AG09309 (cell line): ENCODE measurements around the gene BICRA.
"Not testable (repeated sequence)": the region's sequence is repeated elsewhere in the genome, so short reads cannot be mapped to it uniquely, and the experiment has no call there.

ENCODE experiments used
- DNase-seq: peaks from one replicate; pipeline ENCODE4 v3.0.0-alpha.2; 2010; ENCODE audit warnings: low read depth
- H3K4me3 ChIP-seq: 2 replicates; pipeline ENCODE4 v1.5.1; 2011; ENCODE audit warnings: mild to moderate bottlenecking, low read depth, low read length, moderate library complexity; ENCODE audit not compliant: control insufficient read depth
- TF ChIP-seq, protein P1 (sequence below): IDR thresholded peaks from 2 replicates; pipeline ENCODE4 v1.5.1; 2011; ENCODE audit warnings: mild to moderate bottlenecking, low read depth, low read length, inconsistent platforms; ENCODE audit not compliant: insufficient read depth, control insufficient read depth; ENCODE audit errors: missing control alignments

BICRA gene

DNA sequence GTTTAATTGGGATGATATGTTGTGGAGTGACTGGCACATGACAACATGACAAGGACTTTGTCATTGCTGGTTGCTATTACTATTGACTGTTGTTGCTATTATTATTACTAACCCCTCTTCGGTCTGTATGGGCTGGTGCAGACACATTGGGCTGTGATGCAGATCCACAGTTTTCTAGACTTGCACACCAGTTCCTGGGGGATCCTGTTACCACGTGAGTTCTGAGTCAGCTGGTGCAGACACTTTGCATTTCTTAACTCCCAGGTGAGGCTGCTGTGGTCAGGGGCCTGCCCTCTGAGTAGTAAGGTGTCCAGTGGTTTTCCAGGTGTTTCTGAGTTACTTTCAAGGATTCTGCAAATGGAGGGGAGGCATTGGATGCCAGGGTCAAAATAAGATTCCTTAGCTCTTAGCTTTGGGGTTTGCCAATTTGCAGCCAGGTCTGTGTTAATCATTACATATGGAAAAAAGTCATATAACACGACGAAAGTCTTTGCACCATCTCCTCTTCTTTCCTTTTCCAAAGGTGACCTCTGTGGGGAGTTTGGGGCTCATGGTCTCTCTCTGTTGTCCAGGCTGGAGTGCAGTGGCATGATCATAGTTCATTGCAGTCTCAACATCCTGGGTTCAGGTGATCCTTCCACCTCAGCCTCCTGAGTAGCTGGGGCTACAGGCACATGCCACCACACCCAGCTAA lies 19.3 kb downstream of the BICRA start:
- DNase-seq: no peak
- H3K4me3 ChIP-seq: no peak overlapping the region
- TF ChIP-seq, protein P1, sequence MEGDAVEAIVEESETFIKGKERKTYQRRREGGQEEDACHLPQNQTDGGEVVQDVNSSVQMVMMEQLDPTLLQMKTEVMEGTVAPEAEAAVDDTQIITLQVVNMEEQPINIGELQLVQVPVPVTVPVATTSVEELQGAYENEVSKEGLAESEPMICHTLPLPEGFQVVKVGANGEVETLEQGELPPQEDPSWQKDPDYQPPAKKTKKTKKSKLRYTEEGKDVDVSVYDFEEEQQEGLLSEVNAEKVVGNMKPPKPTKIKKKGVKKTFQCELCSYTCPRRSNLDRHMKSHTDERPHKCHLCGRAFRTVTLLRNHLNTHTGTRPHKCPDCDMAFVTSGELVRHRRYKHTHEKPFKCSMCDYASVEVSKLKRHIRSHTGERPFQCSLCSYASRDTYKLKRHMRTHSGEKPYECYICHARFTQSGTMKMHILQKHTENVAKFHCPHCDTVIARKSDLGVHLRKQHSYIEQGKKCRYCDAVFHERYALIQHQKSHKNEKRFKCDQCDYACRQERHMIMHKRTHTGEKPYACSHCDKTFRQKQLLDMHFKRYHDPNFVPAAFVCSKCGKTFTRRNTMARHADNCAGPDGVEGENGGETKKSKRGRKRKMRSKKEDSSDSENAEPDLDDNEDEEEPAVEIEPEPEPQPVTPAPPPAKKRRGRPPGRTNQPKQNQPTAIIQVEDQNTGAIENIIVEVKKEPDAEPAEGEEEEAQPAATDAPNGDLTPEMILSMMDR: no peak

DNA sequence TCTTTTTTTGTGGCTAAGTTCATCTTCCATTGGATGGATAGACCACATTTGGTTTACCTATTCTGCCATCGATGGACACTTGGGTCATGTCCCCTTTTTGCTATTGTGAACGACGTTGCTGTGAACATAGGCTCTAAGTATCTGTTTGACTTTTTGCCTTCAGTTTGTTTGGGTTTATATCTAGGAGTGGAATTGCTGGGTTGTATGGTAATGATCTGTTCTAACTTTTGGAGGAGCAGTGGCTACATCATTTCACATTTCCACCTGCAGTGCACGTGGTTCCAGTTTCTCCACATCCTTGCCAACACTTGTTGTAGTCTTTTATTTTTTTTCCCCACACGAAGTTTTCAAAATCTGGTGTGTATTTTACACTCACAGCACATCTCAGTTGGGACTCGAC lies 21.7 kb downstream of the BICRA start:
- no peak for DNase-seq
- TF ChIP-seq, protein P1: no peak
- no peak overlapping the region for H3K4me3 ChIP-seq

DNA sequence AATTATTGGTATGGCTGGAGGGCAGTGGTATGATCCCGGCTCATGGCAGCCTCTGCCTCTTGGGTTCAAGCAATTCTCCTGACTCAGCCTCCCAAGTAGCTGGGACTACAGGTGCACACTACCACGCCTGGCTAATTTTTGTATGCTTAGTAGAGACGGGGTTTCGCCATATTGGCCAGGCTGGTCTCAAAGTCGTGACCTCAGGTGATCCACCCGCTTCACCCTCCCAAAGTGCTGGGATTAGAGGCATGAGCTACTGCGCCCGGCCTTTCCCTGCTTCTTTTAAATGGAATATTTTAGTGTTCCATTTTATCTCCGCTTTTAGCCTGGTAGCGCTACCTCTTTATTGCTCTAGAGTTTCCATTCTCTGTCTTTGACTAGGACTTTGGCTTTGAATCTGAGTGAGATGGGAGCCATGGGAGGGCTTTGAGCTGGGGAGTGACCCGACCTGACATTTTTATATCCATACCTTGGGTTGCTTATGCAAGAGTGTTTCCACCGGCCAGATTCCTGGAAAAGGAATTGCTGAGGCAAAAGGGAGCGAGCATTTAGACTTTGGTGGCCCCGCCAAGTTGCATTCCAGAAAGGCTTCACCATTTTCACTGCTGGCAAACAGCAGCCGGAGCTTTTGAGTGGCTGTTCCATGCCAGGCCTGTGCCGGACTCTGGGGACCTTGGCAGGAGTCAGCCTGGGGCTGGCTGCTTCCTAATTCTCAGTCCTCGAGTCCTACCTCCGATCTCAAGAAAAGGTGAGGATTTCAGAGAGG lies 22.9 kb downstream of the BICRA start:
- TF ChIP-seq, protein P1: no peak
- H3K4me3 ChIP-seq: no peak overlapping the region
- no peak for DNase-seq

DNA sequence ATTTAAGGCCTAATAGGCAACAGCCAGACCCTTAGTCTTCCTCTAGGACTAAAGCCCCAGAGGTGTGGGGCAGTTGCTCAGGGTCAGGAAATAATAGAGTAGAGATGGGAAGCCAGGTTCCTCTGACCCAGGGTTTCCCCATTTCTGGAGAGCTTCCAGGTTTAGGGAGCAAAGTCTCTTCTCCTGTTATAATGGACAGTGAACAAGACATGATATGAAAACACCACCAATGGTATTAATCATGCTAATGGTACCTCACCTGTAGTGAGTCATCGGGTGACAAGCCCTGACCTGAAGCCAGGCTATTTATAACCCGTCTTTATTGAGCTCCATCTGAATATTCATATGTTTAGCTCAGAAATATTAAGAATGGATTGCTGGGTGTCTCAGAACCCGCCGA lies 24.6 kb downstream of the BICRA start:
- DNase-seq: no peak
- TF ChIP-seq, protein P1: no peak
- H3K4me3 ChIP-seq: no peak overlapping the region

DNA sequence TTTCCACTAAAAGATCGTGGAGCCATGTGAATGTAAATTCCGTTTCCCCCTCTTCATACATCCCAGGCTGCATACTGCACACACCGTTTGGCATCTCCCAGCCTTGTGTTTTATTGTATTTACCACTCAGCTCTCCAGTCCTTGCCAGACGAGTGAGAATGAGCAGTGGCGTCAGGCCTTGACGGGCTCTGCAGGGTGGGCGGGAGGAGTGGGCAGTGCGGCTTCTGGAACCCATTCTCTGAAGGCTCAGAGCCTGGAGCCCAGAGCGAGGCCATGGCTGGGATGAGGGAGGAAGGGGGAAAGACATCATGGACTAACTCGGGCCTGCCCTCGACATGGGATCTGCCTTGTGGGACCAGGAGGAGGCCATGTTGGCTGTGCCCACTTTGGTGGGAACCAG lies 25.1 kb downstream of the BICRA start:
- DNase-seq: no peak
- TF ChIP-seq, protein P1: no peak
- H3K4me3 ChIP-seq: no peak overlapping the region

DNA sequence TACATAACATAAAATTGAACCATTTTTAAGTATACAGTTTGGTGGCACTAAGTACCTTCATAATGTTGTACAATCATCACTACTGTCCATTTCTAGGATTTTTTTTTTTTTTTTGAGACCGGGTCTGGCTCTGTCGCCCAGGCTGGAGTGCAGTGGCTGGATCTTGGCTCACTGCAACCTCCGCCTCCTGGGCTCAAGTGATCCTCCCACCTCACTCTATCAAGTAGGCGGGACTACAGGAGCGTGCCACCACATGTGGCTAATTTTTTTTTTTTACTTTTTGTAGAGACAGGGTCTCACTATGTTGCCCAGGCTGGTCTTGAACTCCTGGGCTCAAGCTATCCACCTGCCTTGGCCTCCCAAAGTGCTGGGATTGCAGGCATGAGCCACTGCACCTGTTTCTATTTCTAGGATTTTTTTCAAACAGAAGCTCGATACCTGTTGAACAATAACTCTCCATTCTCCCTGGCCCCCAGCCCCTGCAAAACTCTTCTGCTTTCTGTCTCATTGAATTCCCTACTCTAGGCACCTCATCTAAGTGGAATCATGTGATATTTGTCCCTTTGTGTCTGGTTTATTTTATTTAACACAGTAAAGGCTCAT lies 26.3 kb downstream of the BICRA start:
- H3K4me3 ChIP-seq, DNase-seq: not testable (repeated sequence)

DNA sequence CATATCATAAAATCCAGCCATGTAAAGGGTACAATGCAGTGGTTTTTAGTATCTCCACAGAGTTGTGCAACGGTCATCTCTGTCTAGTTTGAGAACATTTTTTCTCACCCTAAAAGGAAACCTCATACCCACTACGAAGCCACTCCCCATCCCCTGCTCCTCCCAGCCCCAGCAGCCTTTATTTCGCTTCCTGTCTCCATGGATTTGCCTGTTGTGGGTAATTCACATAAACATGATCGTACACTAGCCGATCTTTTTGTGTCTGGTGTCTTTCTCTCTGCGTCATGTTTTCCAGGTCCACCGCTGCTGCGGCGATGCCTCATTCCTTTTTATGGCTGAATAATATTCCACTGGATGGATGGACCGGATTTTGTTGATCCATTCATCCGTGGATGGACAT lies 28.6 kb downstream of the BICRA start:
- H3K4me3 ChIP-seq: no peak overlapping the region
- peak; percentile 49 for DNase-seq
- TF ChIP-seq, protein P1: no peak
